Measurements from ENCODE around the gene CASQ1.

The CASQ1 gene

DNA sequence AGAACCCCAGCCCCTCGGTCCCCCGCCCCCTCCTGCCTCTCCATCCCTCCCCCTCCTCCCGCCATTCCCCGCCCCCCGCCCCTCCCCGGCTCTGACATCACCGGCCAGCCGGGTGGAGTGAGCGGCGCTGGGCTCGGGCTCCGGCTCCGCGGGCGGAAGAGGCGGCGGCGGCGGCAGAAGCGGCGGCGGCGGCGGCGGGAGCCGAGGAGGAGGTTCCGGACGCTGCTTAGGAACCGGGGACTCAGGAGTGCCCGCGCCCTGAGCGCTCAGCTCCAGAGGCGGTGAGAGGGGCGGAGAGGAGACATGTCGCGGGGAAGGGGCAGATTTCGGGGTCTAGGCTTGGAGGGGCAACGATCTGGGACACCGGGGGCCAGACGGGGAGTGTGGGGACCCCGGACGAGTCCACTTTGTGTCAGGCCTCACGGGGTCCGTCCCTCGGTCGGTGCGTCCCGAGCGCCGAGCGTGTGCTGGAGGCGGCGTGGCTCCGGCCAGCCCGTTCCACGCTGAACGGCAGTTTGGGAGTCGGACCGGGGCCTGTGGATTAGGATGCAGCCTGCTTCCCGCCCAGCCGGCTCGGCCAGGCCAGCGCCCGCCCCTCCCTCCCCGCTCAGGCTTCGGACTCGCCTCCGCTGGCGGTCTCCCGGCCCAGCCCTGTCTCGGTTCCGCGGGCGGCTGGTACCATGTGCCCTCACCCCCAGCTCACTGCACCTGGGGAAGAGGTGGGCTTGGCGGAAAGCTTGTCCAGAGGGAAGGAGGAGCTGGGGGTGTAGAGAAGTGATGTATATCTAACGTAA lies 15.1 kb downstream of the CASQ1 start, which contains the start of gene PEA15:
Gene PEA15 (plus strand): TSS at position 143 of the 794 bp plus-strand sequence. CDS start 6,161 bp downstream, outside the sequence.
- DNase-seq, result peak; percentile 75

DNA sequence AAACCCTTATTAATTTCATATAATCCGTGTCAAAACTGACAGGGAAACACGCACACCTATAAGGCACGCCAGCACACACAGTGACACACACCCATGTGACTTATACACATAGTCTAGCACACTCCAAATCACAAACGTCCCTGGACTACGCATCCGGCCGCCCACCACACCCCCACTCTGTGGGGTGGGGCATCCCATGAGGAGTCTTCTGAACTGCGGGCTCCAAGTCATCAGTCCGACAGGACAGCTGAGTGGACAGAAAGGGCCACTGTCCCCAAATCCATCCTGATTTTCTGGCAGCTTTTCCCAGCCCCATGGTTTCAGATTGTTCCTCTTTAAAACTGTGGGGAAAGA lies 15.6 kb downstream of the CASQ1 start:
- DNase-seq, result peak; percentile 70

GRCh38 chr1:160206421-160207117 lies 16.2 kb downstream of the CASQ1 start:
- no peak for DNase-seq

- DNase-seq, result no peak
Observed at GRCh38 chr1:160207118-160207650, 16.8 kb downstream of the CASQ1 start.

DNA sequence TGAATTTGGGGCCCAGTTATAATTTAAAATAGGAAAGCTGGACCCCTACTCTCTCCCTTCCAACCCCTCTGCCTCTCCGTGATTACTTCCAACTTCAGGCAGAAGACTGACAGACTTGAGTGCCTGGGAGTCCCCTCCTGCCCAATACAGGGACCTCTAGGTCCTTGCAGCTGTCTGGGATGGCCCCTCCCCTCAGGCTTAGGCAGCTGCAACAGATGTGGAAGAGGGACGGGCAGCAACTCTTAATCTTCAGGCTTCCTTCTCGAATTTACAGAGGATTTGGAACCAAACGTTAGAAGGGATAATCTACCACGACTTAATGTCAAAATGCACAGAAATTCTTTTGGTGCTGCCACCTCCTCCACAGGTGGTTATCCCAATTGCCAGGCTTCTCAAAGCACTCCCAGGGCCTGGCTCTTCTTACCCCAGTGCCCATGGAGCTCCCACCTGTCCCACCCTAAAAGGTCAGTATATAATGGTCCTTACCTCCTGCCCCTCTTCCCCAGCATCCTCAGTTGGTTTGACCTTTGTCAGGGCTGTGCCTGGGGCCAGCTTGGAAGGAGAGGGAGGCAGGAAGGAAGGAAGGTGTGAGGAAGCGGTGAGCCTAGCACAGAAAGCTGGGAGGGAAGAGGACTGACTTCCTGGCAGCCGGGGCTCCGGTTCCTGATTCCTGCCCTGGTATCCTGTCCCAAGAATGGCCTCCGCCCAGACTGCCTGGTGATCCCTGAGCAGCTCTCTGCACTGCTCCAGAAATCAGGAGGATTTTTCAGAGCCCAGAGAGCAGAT lies 17.6 kb downstream of the CASQ1 start:
- DNase-seq, result no peak

DNA sequence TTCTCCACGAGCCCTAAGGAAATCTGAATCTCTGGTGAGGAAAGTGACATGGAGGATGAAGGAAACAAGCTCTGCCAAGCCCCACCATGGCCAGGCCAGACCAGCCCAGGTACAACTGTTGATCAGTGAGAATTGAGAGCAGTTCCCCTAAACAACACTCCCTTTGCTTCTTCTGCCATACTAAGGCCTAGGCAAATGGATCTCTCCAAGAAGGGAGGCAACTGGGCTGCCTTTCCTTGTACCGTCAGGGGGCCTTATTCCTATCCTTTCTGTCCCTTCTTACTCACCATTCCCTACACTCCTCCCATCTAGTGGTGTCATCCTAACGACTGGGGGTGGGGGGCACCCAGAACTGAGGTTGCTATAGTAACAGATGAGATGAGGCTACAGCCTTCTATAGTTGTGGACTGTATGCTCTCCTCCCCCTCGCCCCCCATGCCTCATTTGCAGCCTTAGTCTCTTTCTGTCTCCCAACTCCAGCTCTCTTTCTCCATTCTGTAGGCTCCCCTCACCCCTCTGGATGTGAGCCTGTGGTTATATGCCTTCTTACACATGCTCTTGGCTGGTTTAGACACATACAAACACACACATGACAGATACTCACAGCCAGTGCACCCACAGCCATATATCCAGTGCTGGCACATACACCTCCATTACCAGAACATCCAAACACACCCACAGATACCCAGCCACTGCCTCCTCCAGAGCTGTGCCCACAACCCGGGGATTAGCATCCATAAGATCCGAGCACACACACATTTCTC lies 18.4 kb downstream of the CASQ1 start:
- no peak for DNase-seq

DNA sequence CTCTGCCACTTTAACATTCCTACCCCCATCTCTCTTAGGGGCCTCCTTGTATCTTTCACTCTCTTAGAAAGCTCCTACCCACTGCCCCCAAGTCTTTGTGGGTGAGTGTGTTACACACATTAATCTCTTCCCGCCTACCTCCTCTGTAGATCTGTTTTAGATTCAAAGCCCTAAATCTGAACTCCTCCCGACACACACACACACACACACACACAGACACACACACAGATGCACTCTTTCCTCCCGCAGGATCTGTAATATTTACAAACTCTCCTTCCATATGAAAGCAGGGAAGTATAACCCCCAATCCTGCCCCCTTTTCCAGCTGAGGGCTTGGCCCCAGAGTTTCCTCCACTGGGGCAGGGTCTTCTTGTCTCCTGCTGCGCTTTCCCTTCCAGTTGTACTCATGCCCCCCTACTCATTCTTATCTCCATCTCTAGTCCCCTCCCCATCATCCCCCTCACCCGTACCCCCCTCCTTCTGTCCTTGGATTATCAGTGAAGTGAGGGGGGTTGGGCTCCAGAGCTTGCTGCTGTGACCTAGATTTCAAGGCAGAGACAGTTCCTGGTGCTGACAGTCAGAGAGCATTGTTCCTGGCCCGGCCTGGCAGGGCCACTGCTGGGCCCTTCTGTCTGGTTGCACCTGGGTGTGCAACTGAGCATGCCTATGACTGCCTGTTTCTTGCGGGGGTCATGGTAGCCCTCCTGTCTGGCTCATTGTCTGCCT lies 19.1 kb downstream of the CASQ1 start:
- no peak for DNase-seq

- DNase-seq, result no peak
Observed at GRCh38 chr1:160210561-160210960, 20.2 kb downstream of the CASQ1 start.

DNA sequence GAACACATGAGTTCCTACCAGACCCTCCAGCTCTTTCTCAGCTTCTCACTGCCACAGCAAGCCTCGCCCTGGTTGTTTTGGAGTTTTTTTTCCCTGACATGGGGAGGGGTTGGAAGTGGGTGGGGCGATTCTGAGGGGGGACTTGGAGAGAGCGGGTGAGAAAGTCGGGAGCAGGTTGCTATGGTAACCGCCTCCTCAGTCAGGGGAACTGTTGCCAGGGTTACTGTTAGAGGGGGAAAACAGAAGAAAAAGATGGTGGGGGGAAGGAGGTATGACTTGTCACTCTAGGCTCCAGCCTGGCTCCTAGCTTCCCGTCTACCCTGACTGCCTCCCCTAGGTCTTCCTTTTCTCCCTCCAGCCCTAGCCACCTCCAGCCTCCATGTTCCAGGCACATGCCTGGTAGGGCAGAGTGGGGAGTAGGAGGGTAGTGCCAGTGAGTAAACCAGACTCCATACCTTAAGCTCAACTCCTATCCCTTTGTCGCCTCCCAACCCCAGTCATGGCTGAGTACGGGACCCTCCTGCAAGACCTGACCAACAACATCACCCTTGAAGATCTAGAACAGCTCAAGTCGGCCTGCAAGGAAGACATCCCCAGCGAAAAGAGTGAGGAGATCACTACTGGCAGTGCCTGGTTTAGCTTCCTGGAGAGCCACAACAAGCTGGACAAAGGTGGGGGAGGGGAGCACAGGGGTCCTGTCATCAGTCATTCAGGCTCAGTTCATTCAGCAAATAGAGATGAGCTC lies 20.8 kb downstream of the CASQ1 start:
- DNase-seq, result no peak

GRCh38 chr1:160214481-160215140 lies 24.2 kb downstream of the CASQ1 start:
- no peak for DNase-seq

DNA sequence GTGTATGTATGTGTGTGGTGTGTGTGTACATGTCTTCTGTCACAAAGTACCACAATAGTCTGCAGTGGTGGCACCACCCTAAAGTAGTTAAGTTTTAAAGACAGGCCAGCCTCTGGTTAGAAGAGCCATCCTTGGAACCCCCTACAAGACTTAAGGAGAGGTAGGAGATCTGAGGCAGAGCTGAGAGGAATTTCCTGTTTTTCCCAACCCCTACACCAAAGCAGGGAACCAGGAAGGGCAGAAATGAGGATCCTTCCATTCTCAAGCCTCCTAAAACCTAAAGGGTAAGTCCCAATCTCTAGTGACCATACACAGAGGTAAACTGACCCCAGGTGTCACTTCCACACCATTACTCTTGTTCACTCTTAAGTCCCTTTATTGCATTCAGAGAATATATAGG lies 25.9 kb downstream of the CASQ1 start:
- DNase-seq, result no peak

DNA sequence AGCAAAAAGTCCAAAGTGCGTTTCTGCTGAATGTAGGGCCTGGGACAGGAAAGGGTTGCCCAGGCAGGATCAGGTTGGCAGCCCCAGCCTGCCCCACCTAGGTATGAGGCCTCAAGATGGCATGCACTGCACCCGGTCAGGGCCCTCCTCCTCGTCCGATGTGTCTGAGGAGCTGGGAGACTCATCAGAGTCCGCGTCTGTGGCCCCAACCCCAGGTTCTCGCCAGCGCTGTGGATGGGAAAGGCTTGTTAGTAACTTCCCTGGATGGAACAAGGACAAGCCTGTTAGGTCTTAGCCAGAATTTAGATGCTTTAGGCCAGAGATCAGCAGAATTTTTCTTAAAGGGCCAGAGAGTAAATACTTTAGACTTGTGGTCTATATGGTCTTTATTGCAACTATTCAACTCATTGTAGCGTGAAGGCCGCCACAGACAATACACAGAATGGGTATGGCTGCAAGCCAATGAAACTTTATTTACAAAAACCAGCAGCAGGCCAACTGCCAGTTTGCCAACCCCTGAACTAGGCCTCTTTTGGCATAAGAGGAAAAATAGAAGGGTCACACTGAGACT lies 27.2 kb downstream of the CASQ1 start:
- DNase-seq, result no peak

DNA sequence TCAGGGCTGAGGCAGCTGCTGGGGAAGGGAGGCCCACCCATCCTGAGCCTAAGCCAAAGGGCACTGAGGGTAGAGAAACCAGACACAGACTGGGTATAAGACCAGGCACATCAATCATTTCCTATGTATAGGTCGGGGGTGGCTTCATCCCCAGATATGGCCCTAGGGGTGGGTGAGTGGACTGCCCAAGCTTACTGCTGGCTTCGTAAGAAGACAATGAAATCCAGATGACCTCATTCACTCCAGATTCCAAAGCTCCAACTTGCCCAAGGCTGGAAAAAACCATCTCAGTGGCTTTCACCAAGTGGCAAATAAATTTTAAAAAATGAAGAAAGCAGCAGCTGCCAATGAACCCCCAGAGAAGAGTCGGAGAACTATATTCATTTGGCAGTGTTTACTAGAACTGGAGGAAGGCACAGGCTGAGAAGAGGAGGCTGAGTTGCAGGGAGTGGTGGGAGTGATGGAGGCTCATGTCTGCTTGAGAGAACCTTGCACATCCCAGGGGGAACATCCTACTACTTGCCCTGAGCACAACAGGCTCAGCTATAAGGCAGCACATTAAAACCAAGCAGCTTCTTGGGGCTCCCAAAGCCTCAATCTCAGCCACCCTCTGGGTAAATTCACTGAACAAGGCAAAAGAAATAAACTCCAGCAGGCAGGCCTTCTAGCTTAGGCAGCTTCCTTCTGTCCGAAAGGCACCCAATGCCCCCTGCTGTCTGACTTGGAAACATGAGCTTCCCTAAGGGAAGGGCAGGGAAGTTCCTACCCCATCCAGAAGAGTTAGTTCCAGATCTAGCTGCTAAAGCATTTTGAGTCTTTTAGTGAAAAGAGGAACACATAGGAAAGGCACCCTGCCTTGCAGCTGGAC lies 28.9 kb downstream of the CASQ1 start:
- no peak for DNase-seq

DNA sequence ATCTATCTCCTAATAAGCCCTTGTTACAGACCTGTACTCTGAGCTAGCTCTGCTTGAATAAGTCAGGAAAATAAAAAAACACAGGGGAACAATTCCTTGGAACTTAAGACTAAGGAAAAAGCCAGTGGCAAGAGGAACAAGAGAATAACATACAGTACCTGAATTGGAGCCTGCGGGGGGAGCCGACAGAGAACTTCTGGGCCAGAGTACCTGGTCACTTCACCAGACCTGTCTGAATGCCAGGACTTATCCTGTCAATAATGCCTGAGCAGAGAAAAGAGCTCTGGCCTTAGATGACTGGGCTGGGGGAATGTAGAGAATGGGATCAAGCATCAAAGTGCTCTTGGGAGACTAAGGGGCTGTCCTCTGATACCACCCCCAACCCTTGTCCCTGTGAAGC lies 29.9 kb downstream of the CASQ1 start:
- no peak for DNase-seq

GRCh38 chr1:160221089-160221488 lies 30.7 kb downstream of the CASQ1 start:
- no peak for DNase-seq

GRCh38 chr1:160222546-160222945 lies 32.2 kb downstream of the CASQ1 start:
- DNase-seq, result no peak

GRCh38 chr1:160224606-160225005 lies 34.2 kb downstream of the CASQ1 start:
- no peak for DNase-seq

DNA sequence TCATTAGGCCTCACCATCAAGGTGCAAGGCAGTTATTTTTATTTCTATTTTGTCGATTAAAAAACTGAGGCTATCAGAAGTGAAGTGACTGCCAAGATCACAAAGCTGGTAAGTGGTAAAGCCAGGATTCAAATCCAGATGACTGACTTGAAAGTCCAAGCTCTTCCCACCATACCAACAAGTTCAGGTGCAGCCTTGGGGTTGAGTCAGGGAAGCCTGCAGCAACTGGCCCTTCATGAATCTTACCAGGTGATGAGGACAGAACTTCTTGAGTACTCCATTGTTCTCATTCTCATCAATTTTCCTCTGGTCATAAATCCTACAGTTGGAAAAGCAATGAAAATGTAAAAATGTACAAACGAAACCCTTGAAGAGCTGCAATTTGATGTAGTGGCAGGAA lies 35.0 kb downstream of the CASQ1 start:
- no peak for DNase-seq

- no peak for DNase-seq
Observed at GRCh38 chr1:160226623-160227022, 36.2 kb downstream of the CASQ1 start.
